GM19025 (cell line): ENCODE measurements around the gene DNAH6.
A peak's percentile ranks its signal among the peaks of the same experiment; 100 is the strongest.
"Not testable (repeated sequence)": the region's sequence is repeated elsewhere in the genome, so short reads cannot be mapped to it uniquely, and the experiment has no call there.

Experiments
- ATAC-seq: cut with Tn5 transposase; IDR thresholded peaks from one replicate; pipeline ENCODE4 v1.9.1; 2021; ENCODE audit warnings: mild to moderate bottlenecking, low read depth, moderate library complexity; ENCODE audit not compliant: unreplicated experiment

The DNAH6 gene

GRCh38 chr2:84516234-84516986 is at the start of gene DNAH6:
DNAH6 (plus strand) TSS chr2:84516498; CDS start chr2:84517827, 1,329 bp downstream.
- ATAC-seq: peak; percentile 96

- no peak for ATAC-seq
Observed at GRCh38 chr2:84467389-84467788, 48.9 kb upstream of the DNAH6 start.

- ATAC-seq: not testable (repeated sequence)
Observed at GRCh38 chr2:84472423-84472822, 43.9 kb upstream of the DNAH6 start.

GRCh38 chr2:84472856-84473565 is 43.3 kb upstream of the DNAH6 start:
- no peak for ATAC-seq

- no peak for ATAC-seq
Observed at GRCh38 chr2:84474176-84474575, 42.1 kb upstream of the DNAH6 start.

GRCh38 chr2:84477886-84478285 is 38.4 kb upstream of the DNAH6 start:
- no peak for ATAC-seq

GRCh38 chr2:84478867-84479266 is 37.4 kb upstream of the DNAH6 start:
- no peak for ATAC-seq

GRCh38 chr2:84481702-84482101 is 34.6 kb upstream of the DNAH6 start:
- no peak for ATAC-seq

- no peak for ATAC-seq
Observed at GRCh38 chr2:84482603-84483002, 33.7 kb upstream of the DNAH6 start.

GRCh38 chr2:84483320-84483719 is 33.0 kb upstream of the DNAH6 start:
- ATAC-seq: no peak

GRCh38 chr2:84486441-84487115 is 29.7 kb upstream of the DNAH6 start:
- no peak for ATAC-seq

- ATAC-seq: no peak
Observed at GRCh38 chr2:84487298-84487996, 28.9 kb upstream of the DNAH6 start.

GRCh38 chr2:84491256-84491655 is 25.0 kb upstream of the DNAH6 start:
- ATAC-seq: no peak

- ATAC-seq: no peak
Observed at GRCh38 chr2:84491741-84492140, 24.6 kb upstream of the DNAH6 start.

- ATAC-seq: no peak
Observed at GRCh38 chr2:84492571-84492970, 23.7 kb upstream of the DNAH6 start.

- ATAC-seq: no peak
Observed at GRCh38 chr2:84493514-84493913, 22.8 kb upstream of the DNAH6 start.

GRCh38 chr2:84494070-84494469 is 22.2 kb upstream of the DNAH6 start:
- no peak for ATAC-seq

GRCh38 chr2:84495539-84496146 is 20.7 kb upstream of the DNAH6 start:
- ATAC-seq: no peak

GRCh38 chr2:84496386-84496785 is 19.9 kb upstream of the DNAH6 start:
- no peak for ATAC-seq

- no peak for ATAC-seq
Observed at GRCh38 chr2:84497285-84497684, 19.0 kb upstream of the DNAH6 start.
